IMR-90 (cell line): ENCODE results near the gene FBXW8. TPM values are rescaled to one million over a fixed set of nuclear protein-coding genes. Genes with fewer than 3 reads are reported as not detected.

Experiments
- ATAC-seq: fragments of 200-7000 bp; cut with Tn5 transposase; 2 replicates; pipeline ENCODE4 v1.9.1; 2020; ENCODE audit warnings: low read depth, mild to moderate bottlenecking, moderate library complexity
- BruUV-seq: library from RNA; stranded (reverse); fragments of 400-500 nt; replicated peaks from 2 replicates; lab custom pipeline; 2021; lab: Mats Ljungman, UMichigan
- CTCF ChIA-PET: fragments of 300-600 bp; formaldehyde crosslinking; extraction: SDS; loops from one replicate; lab custom pipeline; 2021; ENCODE audit warnings: antibody characterized with exemption; lab: Yijun Ruan, JAX
- POLR2A ChIA-PET: fragments of 300-600 bp; sonication (Branson Sonifier 250); formaldehyde crosslinking; loops from one replicate; lab custom pipeline; 2022; ENCODE audit warnings: antibody characterized with exemption; ENCODE audit not compliant: unreplicated experiment; lab: Charles Lee
- DNase-seq: peaks from one replicate; pipeline ENCODE4 v3.0.0; 2013
- H2AFZ ChIP-seq: replicated peaks from 2 replicates; pipeline ENCODE3; 2013; ENCODE audit warnings: low read length, mild to moderate bottlenecking; ENCODE audit not compliant: poor library complexity
- H2AK5ac ChIP-seq: 2 replicates; pipeline ENCODE4 v1.6.1; 2013; ENCODE audit warnings: low read depth, low read length, inconsistent platforms
- H2AK9ac ChIP-seq: replicated peaks from 2 replicates; pipeline ENCODE3; 2013; ENCODE audit warnings: mild to moderate bottlenecking, low read depth, low read length, moderate library complexity; ENCODE audit not compliant: poor library complexity
- H2BK120ac ChIP-seq: 2 replicates; pipeline ENCODE4 v1.6.1; 2013; ENCODE audit warnings: low read depth, low read length, inconsistent platforms
- H2BK15ac ChIP-seq: 3 replicates; pipeline ENCODE4 v1.6.1; 2013; ENCODE audit warnings: low read depth, low read length, inconsistent platforms
- H2BK20ac ChIP-seq: 2 replicates; pipeline ENCODE4 v1.6.1; 2013; ENCODE audit warnings: low read depth, mild to moderate bottlenecking, inconsistent platforms, low read length, moderate library complexity
- H2BK5ac ChIP-seq: 2 replicates; pipeline ENCODE4 v1.6.1; 2013; ENCODE audit warnings: mild to moderate bottlenecking, low read depth, low read length, inconsistent platforms; ENCODE audit not compliant: poor library complexity, severe bottlenecking
- H3K14ac ChIP-seq: replicated peaks from 2 replicates; pipeline ENCODE4 v1.6.1; 2013; ENCODE audit warnings: low read depth, low read length, inconsistent platforms
- H3K18ac ChIP-seq: 2 replicates; pipeline ENCODE4 v1.6.1; 2013; ENCODE audit warnings: low read depth, low read length, control low read depth
- H3K23ac ChIP-seq: 2 replicates; pipeline ENCODE4 v1.6.1; 2013; ENCODE audit warnings: low read depth, low read length, inconsistent platforms
- H3K27ac ChIP-seq: 2 replicates; pipeline ENCODE4 v1.5.1; 2013; ENCODE audit warnings: mild to moderate bottlenecking, control low read depth, low read length; ENCODE audit not compliant: insufficient read depth
- H3K27me3 ChIP-seq: 2 replicates; pipeline ENCODE4 v1.6.1; 2013; ENCODE audit warnings: low read length; ENCODE audit not compliant: control insufficient read depth, insufficient read depth
- H3K36me3 ChIP-seq: 2 replicates; pipeline ENCODE4 v1.6.1; 2013; ENCODE audit warnings: low read length, mixed read lengths; ENCODE audit not compliant: control insufficient read depth, insufficient read depth
- H3K4ac ChIP-seq: 2 replicates; pipeline ENCODE4 v1.6.1; 2013; ENCODE audit warnings: low read depth, low read length, inconsistent platforms
- H3K4me1 ChIP-seq: 2 replicates; pipeline ENCODE4 v1.6.1; 2013; ENCODE audit warnings: low read length, mixed read lengths; ENCODE audit not compliant: control insufficient read depth, insufficient read depth
- H3K4me2 ChIP-seq: 2 replicates; pipeline ENCODE4 v1.6.1; 2013; ENCODE audit warnings: low read depth, mild to moderate bottlenecking, control low read depth, low read length, moderate library complexity
- H3K4me3 ChIP-seq: 2 replicates; pipeline ENCODE4 v1.5.1; 2013; ENCODE audit warnings: low read depth, mild to moderate bottlenecking, control low read depth, low read length, moderate library complexity; ENCODE audit not compliant: insufficient read depth
- H3K56ac ChIP-seq: 2 replicates; pipeline ENCODE4 v1.6.1; 2013; ENCODE audit warnings: low read length, inconsistent platforms; ENCODE audit not compliant: insufficient read depth; ENCODE audit errors: extremely low read depth
- H3K79me1 ChIP-seq, 2 experiments: 2 replicates each; pipeline ENCODE4 v1.6.1; 2013; ENCODE audit warnings: low read length in 2 of 2, inconsistent platforms in 1 of 2, low read depth in 1 of 2
- H3K9ac ChIP-seq: 2 replicates; pipeline ENCODE4 v1.6.1; 2013; ENCODE audit warnings: low read depth, low read length, control low read depth
- H3K9me1 ChIP-seq: 2 replicates; pipeline ENCODE4 v1.6.1; 2013; ENCODE audit warnings: low read length, inconsistent platforms; ENCODE audit not compliant: insufficient read depth
- H3K9me3 ChIP-seq: 2 replicates; pipeline ENCODE4 v1.6.1; 2013; ENCODE audit warnings: low read length; ENCODE audit not compliant: control insufficient read depth, insufficient read depth
- H4K20me1 ChIP-seq: 2 replicates; pipeline ENCODE4 v1.6.1; 2013; ENCODE audit warnings: low read length, inconsistent platforms; ENCODE audit not compliant: insufficient read depth
- H4K5ac ChIP-seq: 2 replicates; pipeline ENCODE4 v1.6.1; 2013; ENCODE audit warnings: mild to moderate bottlenecking, low read depth, low read length, control low read depth
- H4K8ac ChIP-seq, 2 experiments: 2 replicates each; pipeline ENCODE4 v1.6.1; 2013; ENCODE audit warnings: low read depth in 2 of 2, low read length in 2 of 2, control low read depth in 1 of 2, inconsistent platforms in 1 of 2
- H4K91ac ChIP-seq: 2 replicates; pipeline ENCODE4 v1.6.1; 2013; ENCODE audit warnings: low read depth, low read length, inconsistent platforms; ENCODE audit not compliant: insufficient read depth
- CEBPB ChIP-seq: IDR thresholded peaks from 2 replicates; pipeline ENCODE4 v1.6.1; 2012; ENCODE audit warnings: low read depth, low read length, improper control_type of control experiment
- CHD1 ChIP-seq: IDR thresholded peaks from 2 replicates; pipeline ENCODE4 v1.6.1; 2012; ENCODE audit warnings: low read depth, low read length, improper control_type of control experiment
- MAZ ChIP-seq: IDR thresholded peaks from 2 replicates; pipeline ENCODE4 v1.6.1; 2012; ENCODE audit warnings: low read depth, mild to moderate bottlenecking, low read length, improper control_type of control experiment, moderate library complexity, borderline replicate concordance
- WGBS, 2 experiments: methylation state at CpG; one replicate each; pipeline versions ENCODE4 v1.1.5 to v1.1.7; 2013; ENCODE audit warnings: missing lambda C conversion rate in 2 of 2; ENCODE audit not compliant: insufficient read length in 1 of 2; ENCODE audit errors: extremely low coverage in 2 of 2; 5-methylcytosine and 5-hydroxymethylcytosine counted together
- dilution Hi-C: fragments of 300-500 bp; cut with HindIII; formaldehyde crosslinking; loops from one replicate; pipeline ENCODE4 v1.14.3; 2018; ENCODE audit warnings: low sequenced_read_pairs; ENCODE audit not compliant: unreplicated experiment
- in situ Hi-C: fragments of 300-500 bp; cut with MboI; formaldehyde crosslinking; loops from 3 replicates; pipeline ENCODE4 v1.14.3; 2019; ENCODE audit warnings: low sequenced_read_pairs, inconsistent platforms, mixed read lengths
- intact Hi-C: fragments of 100-400 bp; cut with micrococcal nuclease; formaldehyde crosslinking; loops from 2 replicates; pipeline ENCODE4 v1.10.0; 2022
- polyA plus RNA-seq, 3 experiments: library from polyadenylated mRNA; depleted of rRNA; stranded (reverse); fragments of >200 nt; gene quantifications; 2 replicates each; pipeline ENCODE4 v1.2.3, GENCODE V29; 2012; ENCODE audit warnings: low replicate concordance in 1 of 3
- total RNA-seq: library from RNA; depleted of rRNA; stranded (reverse); fragments of >200 nt; gene quantifications from 2 replicates; pipeline ENCODE4 v1.2.3, GENCODE V29; 2012
- TF ChIP-seq, protein P1 (sequence below): conservative IDR thresholded peaks from 2 replicates; pipeline ENCODE4 v1.5.1; 2012; ENCODE audit warnings: mild to moderate bottlenecking, low read depth, low read length, improper control_type of control experiment

The FBXW8 gene
- total and polyA plus RNA-seq, 2 of the 4 experiments (the other 2 are of a cell fraction) = 20.3 to 25.8 TPM

DNA sequence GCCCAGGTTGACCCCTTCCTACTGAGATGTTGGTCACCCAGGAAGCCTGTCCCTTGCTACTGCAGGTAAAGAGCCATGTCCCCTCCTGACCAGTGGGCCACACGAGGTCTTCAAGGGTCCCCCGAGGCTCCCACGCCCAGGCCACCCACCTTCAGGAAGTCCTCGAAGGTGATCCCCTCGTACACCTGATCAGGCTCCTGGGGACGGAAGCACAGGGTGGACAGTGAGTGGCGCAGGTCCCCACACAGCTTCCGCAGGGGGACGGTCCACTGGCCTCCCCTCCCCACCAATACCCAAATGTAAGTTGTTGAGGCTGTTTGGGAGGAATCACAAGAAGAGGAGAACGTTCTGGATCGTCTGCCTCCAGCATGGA lies 131.0 kb downstream of the FBXW8 start:
- Histone ChIP-seq H2AFZ (no peak overlapping the region), H3K27me3 (no peaks in the 10 kb centered on the region), H4K91ac (no peak overlapping the region), H3K9me3 (no peaks in the 10 kb centered on the region), H3K4me1 (peaks cover 4% of the 10 kb centered on the region; the same call in 1 of the 2 replicates), H3K4me2 (no peak overlapping the region), H3K9ac (no peak overlapping the region), H2AK5ac (no peak overlapping the region), H3K4me3 (no peak overlapping the region), H2BK5ac (no peak overlapping the region), H2AK9ac (no peak overlapping the region), H3K14ac (no peak overlapping the region), H4K20me1 (no peaks in the 10 kb centered on the region), H3K4ac (no peak overlapping the region), H4K5ac (no peak overlapping the region), H4K8ac (no peak overlapping the region), H2BK20ac (no peak overlapping the region), H3K36me3 (no peaks in the 10 kb centered on the region), H3K56ac (no peak overlapping the region), H3K79me1 (no peaks in the 10 kb centered on the region), H3K23ac (no peak overlapping the region), H3K18ac (no peak overlapping the region), H3K9me1 (no peaks in the 10 kb centered on the region), H3K27ac (no peak overlapping the region), H2BK15ac (no peak overlapping the region), H2BK120ac (no peak overlapping the region)
- ChIA-PET CTCF (no interaction called here), POLR2A (no interaction called here)
- no TSS peak for BruUV-seq
- dilution Hi-C loops = no loop called here
- no peak for TF ChIP-seq MAZ
- no peak for TF ChIP-seq CHD1
- TF ChIP-seq CEBPB = no peak
- TF ChIP-seq, protein P1, sequence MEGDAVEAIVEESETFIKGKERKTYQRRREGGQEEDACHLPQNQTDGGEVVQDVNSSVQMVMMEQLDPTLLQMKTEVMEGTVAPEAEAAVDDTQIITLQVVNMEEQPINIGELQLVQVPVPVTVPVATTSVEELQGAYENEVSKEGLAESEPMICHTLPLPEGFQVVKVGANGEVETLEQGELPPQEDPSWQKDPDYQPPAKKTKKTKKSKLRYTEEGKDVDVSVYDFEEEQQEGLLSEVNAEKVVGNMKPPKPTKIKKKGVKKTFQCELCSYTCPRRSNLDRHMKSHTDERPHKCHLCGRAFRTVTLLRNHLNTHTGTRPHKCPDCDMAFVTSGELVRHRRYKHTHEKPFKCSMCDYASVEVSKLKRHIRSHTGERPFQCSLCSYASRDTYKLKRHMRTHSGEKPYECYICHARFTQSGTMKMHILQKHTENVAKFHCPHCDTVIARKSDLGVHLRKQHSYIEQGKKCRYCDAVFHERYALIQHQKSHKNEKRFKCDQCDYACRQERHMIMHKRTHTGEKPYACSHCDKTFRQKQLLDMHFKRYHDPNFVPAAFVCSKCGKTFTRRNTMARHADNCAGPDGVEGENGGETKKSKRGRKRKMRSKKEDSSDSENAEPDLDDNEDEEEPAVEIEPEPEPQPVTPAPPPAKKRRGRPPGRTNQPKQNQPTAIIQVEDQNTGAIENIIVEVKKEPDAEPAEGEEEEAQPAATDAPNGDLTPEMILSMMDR = no peak
- intact Hi-C loops = no loop called here
- WGBS, 2 experiments = 94% methylated on average over 3 of the region's 11 CpGs; no CpG with 5 or more reads in 1 of the 2 experiments
- ATAC-seq (no peak), DNase-seq (no peak)
- in situ Hi-C loops = loop anchor here (25.0 kb wide), 1 partner anchor 796 kb away; no protein-coding TSS in a partner anchor
